Hepatocyte (in vitro differentiated cells): ENCODE results near the gene CIDEB. TPM values are rescaled to one million over a fixed set of nuclear protein-coding genes. Genes with fewer than 3 reads are reported as not detected.

Source experiments
- DNase-seq: peaks from one replicate; pipeline ENCODE4 v3.0.0-alpha.2; 2016; ENCODE audit warnings: low spot score
- H2AFZ ChIP-seq: fragments of 200-600 bp; sonication (generic); 2 replicates; pipeline ENCODE4 v1.6.0; 2016; ENCODE audit warnings: antibody characterized with exemption, mild to moderate bottlenecking
- H3K27ac ChIP-seq: fragments of 200-600 bp; sonication (generic); 2 replicates; pipeline ENCODE4 v1.5.1; 2016; ENCODE audit warnings: mild to moderate bottlenecking
- H3K27me3 ChIP-seq: fragments of 200-600 bp; sonication (generic); 2 replicates; pipeline ENCODE4 v1.6.1; 2016
- H3K36me3 ChIP-seq: fragments of 200-600 bp; sonication (generic); replicated peaks from 2 replicates; pipeline ENCODE4 v1.5.1; 2016; ENCODE audit warnings: low read depth; ENCODE audit not compliant: insufficient read depth
- H3K4me1 ChIP-seq: fragments of 200-600 bp; sonication (generic); 2 replicates; pipeline ENCODE4 v1.5.1; 2016; ENCODE audit warnings: mild to moderate bottlenecking, moderate library complexity; ENCODE audit not compliant: insufficient read depth
- H3K4me2 ChIP-seq: fragments of 200-600 bp; sonication (generic); 2 replicates; pipeline ENCODE4 v1.6.0; 2016
- H3K4me3 ChIP-seq: fragments of 200-600 bp; sonication (generic); 2 replicates; pipeline ENCODE4 v1.5.1; 2016; ENCODE audit warnings: mild to moderate bottlenecking
- H3K79me2 ChIP-seq: fragments of 200-600 bp; sonication (generic); 2 replicates; pipeline ENCODE4 v1.6.0; 2017; ENCODE audit warnings: mild to moderate bottlenecking
- H3K9me2 ChIP-seq: fragments of 200-600 bp; sonication (generic); replicated peaks from 2 replicates; pipeline ENCODE4 v1.6.0; 2017; ENCODE audit warnings: mild to moderate bottlenecking; ENCODE audit not compliant: insufficient read depth
- H3K9me3 ChIP-seq: fragments of 200-600 bp; sonication (generic); 2 replicates; pipeline ENCODE4 v1.5.1; 2016; ENCODE audit warnings: low read depth, mild to moderate bottlenecking
- H4K20me1 ChIP-seq: fragments of 200-600 bp; sonication (generic); 2 replicates; pipeline ENCODE4 v1.6.0; 2016; ENCODE audit warnings: mild to moderate bottlenecking; ENCODE audit not compliant: insufficient read depth, poor library complexity, severe bottlenecking
- CTCF ChIP-seq: fragments of 200-600 bp; sonication (generic); IDR thresholded peaks from 2 replicates; pipeline ENCODE4 v1.5.1; 2016; ENCODE audit warnings: antibody characterized with exemption, mild to moderate bottlenecking; ENCODE audit not compliant: poor library complexity
- EZH2 ChIP-seq: fragments of 200-600 bp; sonication (generic); IDR thresholded peaks from 2 replicates; pipeline ENCODE4 v1.6.1; 2016; ENCODE audit warnings: antibody characterized with exemption, mild to moderate bottlenecking, borderline replicate concordance
- EZH2phosphoT487 ChIP-seq: fragments of 200-600 bp; sonication (generic); IDR thresholded peaks from one replicate; pipeline ENCODE4 v1.6.1; 2018; ENCODE audit warnings: antibody characterized with exemption, mild to moderate bottlenecking, low read depth, moderate library complexity; ENCODE audit not compliant: unreplicated experiment, severe bottlenecking
- WGBS: methylation state at CpG from one replicate; pipeline ENCODE4 v1.1.6; 2016; ENCODE audit warnings: low lambda C conversion rate; ENCODE audit errors: missing lambda C conversion rate; 5-methylcytosine and 5-hydroxymethylcytosine counted together
- polyA plus RNA-seq: library from polyadenylated mRNA; unstranded; fragments of >200 nt; fragmentation: Nextera tagmentation; extraction: Ambion mirVana; gene quantifications from 2 replicates; pipeline ENCODE4 v1.2.1, GENCODE V29; 2016
- total RNA-seq: library from RNA; depleted of rRNA; stranded (reverse); fragments of >200 nt; gene quantifications from 2 replicates; pipeline ENCODE4 v1.2.3, GENCODE V29; 2014

Gene CIDEB
- total and polyA plus RNA-seq, 2 experiments from 2014 or later, result 43.0 to 59.9 TPM

DNA sequence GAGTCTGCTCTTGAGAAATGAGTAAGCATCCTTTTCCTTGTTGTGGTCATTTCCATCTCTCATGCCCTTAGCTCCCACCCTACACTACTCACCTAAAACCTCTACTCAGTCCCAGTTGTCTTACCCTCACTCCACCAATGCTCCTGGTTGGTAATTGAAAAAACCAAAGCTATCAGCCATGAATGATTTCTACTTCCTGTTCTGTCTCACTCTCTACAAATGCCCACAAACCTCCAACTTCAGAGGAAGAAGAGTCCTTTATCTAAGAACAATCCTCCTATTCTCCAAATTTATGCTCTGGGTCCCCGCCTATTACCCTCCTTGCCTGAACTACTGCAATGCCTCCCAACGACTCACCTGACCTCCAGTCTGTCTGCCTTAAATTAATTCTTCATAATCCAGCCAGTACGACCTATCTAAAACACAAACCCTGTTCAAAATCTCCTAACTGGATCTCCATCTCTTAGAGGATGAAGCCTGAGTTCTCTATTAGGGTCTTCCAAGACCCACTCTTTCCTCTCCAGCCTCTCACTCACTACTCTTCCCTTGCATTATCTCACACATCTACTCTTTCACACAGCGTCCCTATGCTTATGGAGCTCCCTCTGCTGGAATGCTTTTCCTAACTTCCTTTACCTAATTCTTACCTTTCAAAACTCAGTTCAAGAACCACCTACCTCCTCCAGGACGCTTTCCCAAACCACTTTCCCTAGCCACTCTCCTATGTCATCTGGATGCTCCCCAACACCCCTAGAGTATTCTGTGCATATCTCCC lies 10.4 kb downstream of the CIDEB start:
- TF ChIP-seq CTCF (peak; percentile 43), EZH2 (no peak)
- DNase-seq, result peak; percentile 58
- H3K36me3 ChIP-seq, result no peaks in the 10 kb centered on the region
- H3K4me3 ChIP-seq, result no peak overlapping the region
- 60% methylated on average over 5 of the region's 5 CpGs for WGBS
- H4K20me1 ChIP-seq, result no peaks in the 10 kb centered on the region
- H3K9me2 ChIP-seq, result no peaks in the 10 kb centered on the region
- no peaks in the 10 kb centered on the region for H3K9me3 ChIP-seq
- peak overlapping the region; percentile 85 for H3K4me2 ChIP-seq
- H3K79me2 ChIP-seq, result peaks cover 29% of the 10 kb centered on the region
- H2AFZ ChIP-seq, result no peak overlapping the region
- no peaks in the 10 kb centered on the region for H3K27me3 ChIP-seq
- peaks cover 20% of the 10 kb centered on the region for H3K4me1 ChIP-seq
- peak overlapping the region; percentile 18 for H3K27ac ChIP-seq

GRCh38 chr14:24296341-24297157 lies 11.2 kb downstream of the CIDEB start:
- DNase-seq, result peak; percentile 87
- H3K36me3 ChIP-seq, result no peaks in the 10 kb centered on the region
- H3K4me1 ChIP-seq, result peaks cover 20% of the 10 kb centered on the region
- no peak overlapping the region for H3K4me3 ChIP-seq
- peak overlapping the region; percentile 52 for H3K27ac ChIP-seq
- H3K4me2 ChIP-seq, result no peak overlapping the region
- H4K20me1 ChIP-seq, result no peaks in the 10 kb centered on the region
- H3K9me2 ChIP-seq, result no peaks in the 10 kb centered on the region
- no peak overlapping the region for H2AFZ ChIP-seq
- TF ChIP-seq CTCF (peak; percentile 76), EZH2phosphoT487 (no peak), EZH2 (no peak)
- H3K79me2 ChIP-seq, result peaks cover 25% of the 10 kb centered on the region
- no peaks in the 10 kb centered on the region for H3K9me3 ChIP-seq
- H3K27me3 ChIP-seq, result no peaks in the 10 kb centered on the region
- 70% methylated on average over 12 of the region's 12 CpGs for WGBS

- WGBS, result 98% methylated on average over 2 of the region's 2 CpGs
- Histone ChIP-seq H3K79me2 (peaks cover 7% of the 10 kb centered on the region), H3K4me3 (no peak overlapping the region)
Measured at GRCh38 chr14:24293525-24293924, 14.3 kb downstream of the CIDEB start.

More at GRCh38 chr14:24293525-24293924, 14.3 kb downstream of the CIDEB start:
- DNase-seq, result no peak
- no peak overlapping the region for H3K4me2 ChIP-seq
- H2AFZ ChIP-seq, result no peak overlapping the region
- H4K20me1 ChIP-seq, result no peaks in the 10 kb centered on the region
- H3K4me1 ChIP-seq, result peaks cover 9% of the 10 kb centered on the region
- H3K27ac ChIP-seq, result no peak overlapping the region
- no peaks in the 10 kb centered on the region for H3K36me3 ChIP-seq
- H3K9me3 ChIP-seq, result no peaks in the 10 kb centered on the region
- H3K9me2 ChIP-seq, result no peaks in the 10 kb centered on the region
- TF ChIP-seq EZH2phosphoT487 (no peak), CTCF (no peak), EZH2 (no peak)
- H3K27me3 ChIP-seq, result no peaks in the 10 kb centered on the region
